ENCODE measurements around the gene DYRK4. TPM values are rescaled to one million over a fixed set of nuclear protein-coding genes. Genes with fewer than 3 reads are reported as not detected.

The DYRK4 gene
- total and polyA plus RNA-seq, 2 of the 13 experiments (the other 11 are each of a cell fraction or from before 2014, with no cell fraction given) = 29.4 to 40.2 TPM

- no peak overlapping the region for H2AFZ ChIP-seq (ENCODE audit: low read length)
- H3K9me3 ChIP-seq (ENCODE audit: low read length) = no peaks in the 10 kb centered on the region
- H3K4me1 ChIP-seq (ENCODE audit: insufficient read depth, low read length) = peaks cover 4% of the 10 kb centered on the region
- BruUV-seq (replicated peaks) = no TSS peak
- FAIRE-seq (no peak), DNase-seq (ENCODE audit: low spot score) (no peak), ATAC-seq (no peak)
- no peak for TF ChIP-seq ZKSCAN8 (CRISPR knock-in tag; IDR thresholded peaks at IDR 0.05; ENCODE audit: borderline replicate concordance)
- no peak for TF ChIP-seq ZNF382 (CRISPR knock-in tag; IDR thresholded peaks at IDR 0.05; ENCODE audit: borderline replicate concordance)
- no peak for TF ChIP-seq PHF8 (CRISPR knock-in tag; IDR thresholded peaks at IDR 0.05)
- no peak for TF ChIP-seq ZNF343 (CRISPR knock-in tag; IDR thresholded peaks at IDR 0.05)
- no peak for TF ChIP-seq ZNF777 (CRISPR knock-in tag; IDR thresholded peaks at IDR 0.05)
- TF ChIP-seq RFXAP (CRISPR knock-in tag; IDR thresholded peaks at IDR 0.05; ENCODE audit: borderline replicate concordance) = no peak
- no peak for TF ChIP-seq ATM (IDR thresholded peaks at IDR 0.05; ENCODE audit: borderline replicate concordance)
- no peak for TF ChIP-seq TEAD2 (CRISPR knock-in tag; IDR thresholded peaks at IDR 0.05)
- TF ChIP-seq U2AF2 (IDR thresholded peaks at IDR 0.05; ENCODE audit: low read depth, low read length) = no peak
- TF ChIP-seq U2AF1 (optimal IDR thresholded peaks at IDR 0.05; ENCODE audit: low read depth, low read length) = no peak
- TF ChIP-seq THYN1 (CRISPR knock-in tag; IDR thresholded peaks at IDR 0.05; ENCODE audit: borderline replicate concordance, low read depth) = no peak
- TF ChIP-seq AHDC1 (CRISPR knock-in tag; IDR thresholded peaks at IDR 0.05; ENCODE audit: borderline replicate concordance) = no peak
- no peak for TF ChIP-seq GMEB1 (CRISPR knock-in tag; IDR thresholded peaks at IDR 0.05; ENCODE audit: borderline replicate concordance)
- no peak overlapping the region for H3K4me2 ChIP-seq (ENCODE audit: low read depth, low read length)
- H3K4me3 ChIP-seq (replicated peaks in 1 of 3; ENCODE audit: insufficient read depth in 1 of 3, low read depth in 2 of 3, low read length in 3 of 3) = no peak overlapping the region
- no peak overlapping the region for H3K27ac ChIP-seq (ENCODE audit: extremely low read length, insufficient read depth, low read length)
- H3K27me3 ChIP-seq (ENCODE audit: control insufficient read depth in 1 of 2, insufficient read depth in 2 of 2, low read length in 2 of 2) = no peaks in the 10 kb centered on the region
- in situ Hi-C loops (cut with HindIII; ENCODE audit: extremely low pct_ligation_motif_present, low pct_unique_long_range_greater_than_20kb) = no loop called here
- H4K20me1 ChIP-seq (ENCODE audit: insufficient read depth, low read length) = no peaks in the 10 kb centered on the region
- WGBS (ENCODE audit: low lambda C conversion rate) = 97% methylated on average over 2 of the region's 2 CpGs
- intact Hi-C loops (cut with micrococcal nuclease; ENCODE audit: unreplicated experiment) = no loop called here
- H3K36me3 ChIP-seq (replicated peaks in 1 of 2; ENCODE audit: control insufficient read depth in 1 of 2, insufficient read depth in 2 of 2, low read length in 2 of 2) = peaks cover 0 to 8% of the 10 kb centered on the region in 2 experiments
- no peak overlapping the region for H3K9ac ChIP-seq (ENCODE audit: insufficient read depth, low read depth, low read length)
- ChIA-PET CTCF (ENCODE audit: low intra/inter-chr PET ratio, low total read pairs) (no interaction called here), POLR2A (no interaction called here)
- H3K79me2 ChIP-seq (ENCODE audit: insufficient read depth, low read length) = no peaks in the 10 kb centered on the region
Observed at GRCh38 chr12:4556735-4557530, 5.1 kb upstream of the DYRK4 start.
